Measurements from ENCODE around the gene CTTN. TPM values are rescaled to one million over a fixed set of nuclear protein-coding genes. Genes with fewer than 3 reads are reported as not detected.

Gene CTTN
- total and polyA plus RNA-seq, 10 of the 15 experiments (the other 5 are each of a cell fraction or from before 2014, with no cell fraction given), result 1.1 to 37.8 (median 11.8) TPM

DNA sequence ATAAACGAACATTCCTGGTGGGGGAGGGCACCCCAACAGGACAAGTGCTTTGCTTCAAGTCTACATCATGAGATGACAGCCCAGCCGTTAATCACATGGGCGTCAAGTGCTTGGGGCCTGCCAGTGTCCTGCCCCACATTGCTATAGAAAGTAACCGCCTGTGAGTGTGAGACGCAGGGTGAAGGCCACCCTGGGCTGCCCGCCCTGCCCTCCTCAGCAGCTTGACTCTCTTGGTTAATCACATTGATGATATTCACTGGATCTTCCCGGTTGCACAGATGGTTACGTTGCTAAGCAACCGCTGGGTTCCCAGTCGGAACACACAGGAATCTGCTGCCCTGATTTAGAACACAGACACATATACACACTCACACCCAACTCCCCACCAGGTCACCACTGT is 79.3 kb downstream of the CTTN start (continued):
- TF ChIP-seq, protein P1, sequence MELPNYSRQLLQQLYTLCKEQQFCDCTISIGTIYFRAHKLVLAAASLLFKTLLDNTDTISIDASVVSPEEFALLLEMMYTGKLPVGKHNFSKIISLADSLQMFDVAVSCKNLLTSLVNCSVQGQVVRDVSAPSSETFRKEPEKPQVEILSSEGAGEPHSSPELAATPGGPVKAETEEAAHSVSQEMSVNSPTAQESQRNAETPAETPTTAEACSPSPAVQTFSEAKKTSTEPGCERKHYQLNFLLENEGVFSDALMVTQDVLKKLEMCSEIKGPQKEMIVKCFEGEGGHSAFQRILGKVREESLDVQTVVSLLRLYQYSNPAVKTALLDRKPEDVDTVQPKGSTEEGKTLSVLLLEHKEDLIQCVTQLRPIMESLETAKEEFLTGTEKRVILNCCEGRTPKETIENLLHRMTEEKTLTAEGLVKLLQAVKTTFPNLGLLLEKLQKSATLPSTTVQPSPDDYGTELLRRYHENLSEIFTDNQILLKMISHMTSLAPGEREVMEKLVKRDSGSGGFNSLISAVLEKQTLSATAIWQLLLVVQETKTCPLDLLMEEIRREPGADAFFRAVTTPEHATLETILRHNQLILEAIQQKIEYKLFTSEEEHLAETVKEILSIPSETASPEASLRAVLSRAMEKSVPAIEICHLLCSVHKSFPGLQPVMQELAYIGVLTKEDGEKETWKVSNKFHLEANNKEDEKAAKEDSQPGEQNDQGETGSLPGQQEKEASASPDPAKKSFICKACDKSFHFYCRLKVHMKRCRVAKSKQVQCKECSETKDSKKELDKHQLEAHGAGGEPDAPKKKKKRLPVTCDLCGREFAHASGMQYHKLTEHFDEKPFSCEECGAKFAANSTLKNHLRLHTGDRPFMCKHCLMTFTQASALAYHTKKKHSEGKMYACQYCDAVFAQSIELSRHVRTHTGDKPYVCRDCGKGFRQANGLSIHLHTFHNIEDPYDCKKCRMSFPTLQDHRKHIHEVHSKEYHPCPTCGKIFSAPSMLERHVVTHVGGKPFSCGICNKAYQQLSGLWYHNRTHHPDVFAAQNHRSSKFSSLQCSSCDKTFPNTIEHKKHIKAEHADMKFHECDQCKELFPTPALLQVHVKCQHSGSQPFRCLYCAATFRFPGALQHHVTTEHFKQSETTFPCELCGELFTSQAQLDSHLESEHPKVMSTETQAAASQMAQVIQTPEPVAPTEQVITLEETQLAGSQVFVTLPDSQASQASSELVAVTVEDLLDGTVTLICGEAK (IDR thresholded peaks at IDR 0.05; ENCODE audit: borderline replicate concordance), result no peak
- TF ChIP-seq PAX8 (IDR thresholded peaks at IDR 0.05) (no peak), RFX5 (IDR thresholded peaks at IDR 0.05; ENCODE audit: low read depth, low read length) (no peak), SREBF2 (IDR thresholded peaks at IDR 0.05; ENCODE audit: low read length) (no peak), IRF3 (IDR thresholded peaks at IDR 0.05) (no peak)

- in situ Hi-C loops (cut with MboI) (no loop called here), intact Hi-C loops (cut with micrococcal nuclease; ENCODE audit: unreplicated experiment) (no loop called here)
- Histone ChIP-seq H3K36me3 (ENCODE audit: control insufficient read depth in 2 of 2, insufficient read depth in 2 of 2, low read length in 1 of 2) (no peaks in the 10 kb centered on the region), H3K4me3 (no peak overlapping the region), H3K79me2 (ENCODE audit: control insufficient read depth, insufficient read depth, low read length) (no peaks in the 10 kb centered on the region), H3K27ac (ENCODE audit: control insufficient read depth, insufficient read depth) (no peak overlapping the region), H3K9ac (ENCODE audit: control insufficient read depth, insufficient read depth, low read length) (no peak overlapping the region), H3K4me2 (ENCODE audit: control insufficient read depth, insufficient read depth) (no peak overlapping the region), H2AFZ (ENCODE audit: control insufficient read depth, low read depth, low read length) (no peak overlapping the region), H3K4me1 (ENCODE audit: control insufficient read depth, insufficient read depth, low read length) (no peaks in the 10 kb centered on the region), H4K20me1 (ENCODE audit: control insufficient read depth, insufficient read depth) (no peaks in the 10 kb centered on the region), H3K9me3 (replicated peaks; ENCODE audit: control insufficient read depth, insufficient read depth, low read length) (no peaks in the 10 kb centered on the region), H3K27me3 (replicated peaks in 1 of 2; ENCODE audit: control insufficient read depth in 2 of 2, insufficient read depth in 2 of 2, low read length in 1 of 2) (no peaks in the 10 kb centered on the region; a peak in 1 of 4 replicates)
- CTCF ChIA-PET, result no interaction called here
- POLR2A ChIA-PET, result no interaction called here
- no peak for FAIRE-seq
- SMC1A ChIA-PET (ENCODE audit: uncharacterized antibody, unreplicated experiment), result no interaction called here
- no peak for ATAC-seq
- TF ChIP-seq IRF4 (IDR thresholded peaks at IDR 0.05; ENCODE audit: low read depth, low read length), result no peak
- no peak for TF ChIP-seq HDGF (IDR thresholded peaks at IDR 0.05)
- TF ChIP-seq BHLHE40 (IDR thresholded peaks at IDR 0.05; ENCODE audit: borderline replicate concordance in 1 of 2, low read depth in 2 of 2, low read length in 1 of 2), result no peak
- no peak for TF ChIP-seq ZNF274 (IDR thresholded peaks at IDR 0.05; ENCODE audit: insufficient read depth, insufficient read length)
- no peak for TF ChIP-seq NRF1 (conservative IDR thresholded peaks at IDR 0.05; ENCODE audit: low read depth, low read length)
- TF ChIP-seq ZZZ3 (IDR thresholded peaks at IDR 0.05; ENCODE audit: control insufficient read depth, insufficient read length, low read depth), result no peak
- no peak for TF ChIP-seq POLR2AphosphoS2 (IDR thresholded peaks at IDR 0.05; ENCODE audit: low read depth, low read length)
- no peak for TF ChIP-seq BCL11A (IDR thresholded peaks at IDR 0.05; ENCODE audit: low read depth, low read length)
- TF ChIP-seq WRNIP1 (IDR thresholded peaks at IDR 0.05; ENCODE audit: borderline replicate concordance, low read depth, low read length), result no peak
- WGBS (ENCODE audit: insufficient coverage, insufficient replicate concordance, low lambda C conversion rate, missing lambda C conversion rate), result 48% methylated on average over 11 of the region's 11 CpGs
- no peak for DNase-seq (ENCODE audit: low read depth, low spot score)
- BruUV-seq (replicated peaks), result no TSS peak
- RAD21 ChIA-PET (ENCODE audit: unreplicated experiment), result no interaction called here
Measured at GRCh38 chr11:70478166-70478890, 80.0 kb downstream of the CTTN start.
